GM21367 (cell line): Measurements from ENCODE around the gene HOXA13.

Source experiments
- ATAC-seq: cut with Tn5 transposase; IDR thresholded peaks from one replicate; pipeline ENCODE4 v1.9.1; 2021; ENCODE audit not compliant: unreplicated experiment

HOXA13 gene

GRCh38 chr7:27148756-27149641 lies 50.9 kb downstream of the HOXA13 start:
- no peak for ATAC-seq

- ATAC-seq, result no peak
These were observed 51.7 kb downstream of the HOXA13 start for GRCh38 chr7:27148031-27148755.

- no peak for ATAC-seq
These were observed 52.5 kb downstream of the HOXA13 start, which contains the start of gene HOXA6 for GRCh38 chr7:27147199-27148030. TSS of gene HOXA6 (minus strand) at chr7:27147774. CDS start at chr7:27147749, 25 bp downstream.

GRCh38 chr7:27146491-27147198 lies 53.2 kb downstream of the HOXA13 start:
- no peak for ATAC-seq

- ATAC-seq, result no peak
These were observed 53.9 kb downstream of the HOXA13 start for GRCh38 chr7:27145914-27146412.

GRCh38 chr7:27145165-27145913 lies 54.6 kb downstream of the HOXA13 start:
- no peak for ATAC-seq

- ATAC-seq, result no peak
These were observed 55.1 kb downstream of the HOXA13 start for GRCh38 chr7:27144781-27145164.
